B cell (primary cell): ENCODE data around the gene AANAT. TPM values are rescaled to one million over a fixed set of nuclear protein-coding genes. Genes with fewer than 3 reads are reported as not detected.

ENCODE experiments used
- ATAC-seq: fragments of 200-7000 bp; cut with Tn5 transposase; one replicate; pipeline ENCODE4 v1.10.0; 2021; ENCODE audit warnings: low read depth, mild to moderate bottlenecking, moderate number of reproducible peaks, moderate library complexity
- CTCF ChIA-PET: fragments of 350-600 bp; sonication (Branson Sonifier 250); formaldehyde crosslinking; loops from one replicate; lab custom pipeline; 2021; ENCODE audit warnings: antibody characterized with exemption, inconsistent platforms; lab: Charles Lee
- POLR2A ChIA-PET: fragments of 350-600 bp; sonication (Branson Sonifier 250); formaldehyde crosslinking; loops from one replicate; lab custom pipeline; 2021; ENCODE audit warnings: antibody characterized with exemption; lab: Charles Lee
- DNase-seq: peaks from one replicate; pipeline ENCODE4 v3.0.0; 2013
- H2AFZ ChIP-seq: 2 replicates; pipeline ENCODE4 v1.6.1; 2012; ENCODE audit warnings: mild to moderate bottlenecking, low read depth, low read length; ENCODE audit not compliant: insufficient read depth, poor library complexity, severe bottlenecking
- H3K27ac ChIP-seq, 2 donors: 1 replicate in 1 of 2; 2 replicates in 1 of 2; pipeline ENCODE4 v1.5.1; 2012 to 2013; ENCODE audit warnings: low read length in 2 of 2, mild to moderate bottlenecking in 2 of 2, moderate library complexity in 1 of 2
- H3K27me3 ChIP-seq, 4 experiments: fragments of 200-600 bp in 1 of 4; sonication (generic) in 1 of 4; replicated peaks in 1 of 4; 1 replicate in 2 of 4; 2 replicates in 2 of 4; pipeline versions ENCODE4 v1.6.1 to v1.7.0; 2013 to 2016; ENCODE audit warnings: low read length in 3 of 4, mild to moderate bottlenecking in 2 of 4, mixed read lengths in 1 of 4, moderate library complexity in 1 of 4; ENCODE audit not compliant: insufficient read depth in 4 of 4, control insufficient read depth in 3 of 4; ENCODE audit errors: control extremely low read depth in 1 of 4
- H3K36me3 ChIP-seq, 2 experiments: replicated peaks in 1 of 2; 1 replicate in 1 of 2; 2 replicates in 1 of 2; pipeline versions ENCODE4 v1.6.1 to v1.7.1; 2013; ENCODE audit warnings: low read length in 1 of 2; ENCODE audit not compliant: insufficient read depth in 2 of 2, control insufficient read depth in 1 of 2; ENCODE audit errors: control extremely low read depth in 1 of 2, extremely low read depth in 1 of 2
- H3K4me1 ChIP-seq, 2 donors: fragments of 200-600 bp in 1 of 2; sonication (generic) in 1 of 2; 1 replicate in 1 of 2; 2 replicates in 1 of 2; pipeline versions ENCODE4 v1.5.1 to v1.6.1; 2013 to 2017; ENCODE audit warnings: low read length in 2 of 2; ENCODE audit not compliant: control insufficient read depth in 2 of 2, insufficient read depth in 2 of 2
- H3K4me2 ChIP-seq: replicated peaks from 2 replicates; pipeline ENCODE3; 2012; ENCODE audit warnings: mild to moderate bottlenecking, low read depth, low read length; ENCODE audit not compliant: poor library complexity, severe bottlenecking
- H3K4me3 ChIP-seq, 5 experiments: fragments of 200-600 bp in 1 of 5; sonication (generic) in 1 of 5; 1 replicate in 3 of 5; 2 replicates in 2 of 5; pipeline versions ENCODE4 v1.5.1 to v1.7.0; 2011 to 2016; ENCODE audit warnings: low read length in 4 of 5, mild to moderate bottlenecking in 4 of 5, low read depth in 2 of 5, control low read depth in 1 of 5, moderate library complexity in 1 of 5; ENCODE audit not compliant: insufficient read depth in 1 of 5; ENCODE audit errors: control extremely low read depth in 1 of 5, extremely low read depth in 1 of 5
- H3K79me2 ChIP-seq: fragments of 200-600 bp; sonication (generic); one replicate; pipeline ENCODE4 v1.6.0; 2016; ENCODE audit warnings: low read length; ENCODE audit not compliant: control insufficient read depth, insufficient read depth
- H3K9ac ChIP-seq: fragments of 200-600 bp; sonication (generic); 2 replicates; pipeline ENCODE4 v1.6.1; 2017; ENCODE audit warnings: mild to moderate bottlenecking, low read length, moderate library complexity
- H3K9me3 ChIP-seq, 3 donors: one replicate each; pipeline versions ENCODE4 v1.6.1 to v1.7.1; 2013; ENCODE audit warnings: low read length in 2 of 3; ENCODE audit not compliant: control insufficient read depth in 2 of 3, insufficient read depth in 1 of 3; ENCODE audit errors: control extremely low read depth in 1 of 3
- H4K20me1 ChIP-seq: 2 replicates; pipeline ENCODE4 v1.6.0; 2012; ENCODE audit warnings: mild to moderate bottlenecking, low read length; ENCODE audit not compliant: insufficient read depth, control insufficient read depth, poor library complexity, severe bottlenecking
- H3K27ac Mint-ChIP-seq: one replicate; pipeline ENCODE4 v1.8.0; 2021; ENCODE audit warnings: mixed read lengths
- H3K27me3 Mint-ChIP-seq: one replicate; pipeline ENCODE4 v1.8.0; 2021; ENCODE audit warnings: mixed read lengths
- H3K4me1 Mint-ChIP-seq: one replicate; pipeline ENCODE4 v1.8.0; 2021; ENCODE audit warnings: mixed read lengths
- H3K4me3 Mint-ChIP-seq: one replicate; pipeline ENCODE4 v1.8.0; 2021; ENCODE audit warnings: mixed read lengths
- H3K9me3 Mint-ChIP-seq: one replicate; pipeline ENCODE4 v1.8.0; 2022; ENCODE audit warnings: mixed read lengths; ENCODE audit not compliant: insufficient read depth
- CTCF ChIP-seq: fragments of 200-600 bp; IDR thresholded peaks from one replicate; pipeline ENCODE4 v1.8.0; 2022; ENCODE audit warnings: antibody characterized with exemption, mild to moderate bottlenecking
- EZH2 ChIP-seq: IDR thresholded peaks from 2 replicates; pipeline ENCODE4 v1.6.1; 2012; ENCODE audit warnings: borderline replicate concordance, low read depth, mild to moderate bottlenecking, moderate library complexity, low read length; ENCODE audit not compliant: insufficient read depth, poor library complexity, severe bottlenecking
- WGBS: methylation state at CpG from one replicate; pipeline ENCODE4 v1.1.5; 2013; ENCODE audit warnings: missing lambda C conversion rate; ENCODE audit not compliant: insufficient coverage; 5-methylcytosine and 5-hydroxymethylcytosine counted together
- intact Hi-C: fragments of 100-400 bp; cut with micrococcal nuclease; formaldehyde crosslinking; loops from one replicate; pipeline ENCODE4 v1.10.0; 2022
- polyA plus RNA-seq: library from polyadenylated mRNA; depleted of rRNA; stranded (reverse); fragments of >200 nt; gene quantifications from 2 replicates; pipeline ENCODE4 v1.2.3, GENCODE V29; 2012
- total RNA-seq, 2 donors: library from RNA; stranded (reverse); fragments of 120-200 nt in 1 of 2; gene quantifications; 1 replicate in 1 of 2; 2 replicates in 1 of 2; pipeline versions ENCODE4 v1.2.3 to v1.2.4, GENCODE V29; 2013 to 2022

Gene AANAT
- total and polyA plus RNA-seq, 2 donors (not counting 1 experiment from before 2014, with no cell fraction given): 0.42 to 0.94 TPM

GRCh38 chr17:76495663-76496400 lies 28.4 kb downstream of the AANAT start:
- H3K4me2 ChIP-seq: peak overlapping the region; percentile 82
- peak overlapping the region; percentile 97 for H3K4me3 Mint-ChIP-seq
- H3K27ac Mint-ChIP-seq: peak overlapping the region; percentile 88
- DNase-seq (no peak), ATAC-seq (no peak)
- TF ChIP-seq CTCF: no peak
- TF ChIP-seq EZH2: no peak
- H4K20me1 ChIP-seq: peaks cover 53% of the 10 kb centered on the region
- no peak overlapping the region for H3K9ac ChIP-seq
- peaks cover 88% of the 10 kb centered on the region for H3K4me1 Mint-ChIP-seq
- H3K36me3 ChIP-seq: peaks cover 0 to 45% of the 10 kb centered on the region in 2 experiments
- H3K4me3 ChIP-seq: no peak overlapping the region
- H3K9me3 Mint-ChIP-seq: no peaks in the 10 kb centered on the region
- ChIA-PET POLR2A (interaction anchor here (0.5 to 22.8 kb wide), 6 partner anchors 13 to 90 kb away, joined by 3 to 478 read pairs (median 4); partner anchors contain the start of gene AANAT), CTCF (interaction anchor here (0.6 to 20.8 kb wide), 6 partner anchors 8 to 98 kb away, joined by 3 to 442 read pairs (median 16); partner anchors contain the start of gene AANAT)
- H3K27me3 Mint-ChIP-seq: no peaks in the 10 kb centered on the region
- H3K9me3 ChIP-seq: no peaks in the 10 kb centered on the region
- peaks cover 71 to 91% of the 10 kb centered on the region in 2 donors for H3K4me1 ChIP-seq
- H3K27ac ChIP-seq: peak overlapping the region in 1 of 2 donors; percentile 94
- intact Hi-C loops: loop anchor here (10.0 kb wide), 1 partner anchor 221 kb away; no protein-coding TSS in a partner anchor
- H3K79me2 ChIP-seq: peaks cover 90% of the 10 kb centered on the region
- no peak overlapping the region for H2AFZ ChIP-seq
- 92% methylated on average over 16 of the region's 16 CpGs for WGBS
- no peaks in the 10 kb centered on the region for H3K27me3 ChIP-seq

DNA sequence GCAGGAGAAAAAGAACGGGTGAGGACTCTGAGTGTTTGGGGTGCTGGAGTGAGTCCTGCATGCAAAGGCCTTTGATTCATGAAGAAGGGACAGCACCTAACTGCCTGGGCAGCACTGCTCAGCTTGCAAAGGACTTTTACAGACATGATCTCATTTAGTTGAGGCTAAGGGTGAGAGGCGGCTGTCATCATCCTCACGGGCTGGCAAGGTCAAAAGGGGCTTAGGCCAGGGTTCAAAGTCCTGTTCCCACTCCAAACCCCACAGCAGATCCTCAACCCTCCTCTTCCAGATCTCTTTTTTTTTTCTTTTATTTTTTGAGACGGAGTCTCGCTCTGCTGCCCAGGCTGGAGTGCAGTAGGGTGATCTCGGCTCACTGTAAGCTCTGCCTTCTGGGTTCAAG lies 29.1 kb downstream of the AANAT start:
- peaks cover 53% of the 10 kb centered on the region for H4K20me1 ChIP-seq
- peaks cover 0 to 45% of the 10 kb centered on the region in 2 experiments for H3K36me3 ChIP-seq
- ATAC-seq (no peak), DNase-seq (no peak)
- no peak overlapping the region for H3K4me3 ChIP-seq
- no peaks in the 10 kb centered on the region for H3K9me3 ChIP-seq
- no peak overlapping the region for H2AFZ ChIP-seq
- H3K4me1 ChIP-seq: peaks cover 65 to 86% of the 10 kb centered on the region in 2 donors
- Mint-ChIP-seq H3K9me3 (no peaks in the 10 kb centered on the region), H3K27me3 (no peaks in the 10 kb centered on the region), H3K4me1 (peaks cover 83% of the 10 kb centered on the region), H3K4me3 (peak overlapping the region; percentile 97), H3K27ac (peak overlapping the region; percentile 88)
- CTCF ChIA-PET: interaction anchor here (1.7 to 20.8 kb wide), 5 partner anchors 9 to 99 kb away, joined by 4 to 442 read pairs (median 26); partner anchors contain the start of gene AANAT
- H3K9ac ChIP-seq: no peak overlapping the region
- peak overlapping the region in 1 of 2 donors; percentile 94 for H3K27ac ChIP-seq
- WGBS: 67% methylated on average over 6 of the region's 6 CpGs
- POLR2A ChIA-PET: interaction anchor here (1.4 to 22.8 kb wide), 2 partner anchors 14 to 29 kb away, joined by 3 to 478 read pairs; partner anchors contain the start of gene AANAT
- no peaks in the 10 kb centered on the region for H3K27me3 ChIP-seq
- H3K79me2 ChIP-seq: peaks cover 91% of the 10 kb centered on the region
- peak overlapping the region; percentile 82 for H3K4me2 ChIP-seq
- intact Hi-C loops: loop anchor here (10.0 kb wide), 1 partner anchor 222 kb away; no protein-coding TSS in a partner anchor
- TF ChIP-seq EZH2: no peak
- no peak for TF ChIP-seq CTCF
